Stimulated activated CD4-positive, alpha-beta T cell treated with anti-CD3 and anti-CD28 coated beads, TNF-alpha, amount 100 ng/mL, for 1 hour (primary cell): ENCODE data around the gene LRCH1.
"Not testable (repeated sequence)": the region's sequence is repeated elsewhere in the genome, so short reads cannot be mapped to it uniquely, and the experiment has no call there.

Experiments used
- DNase-seq, 3 donors: peaks; one replicate each; pipeline ENCODE4 v3.0.0-alpha.2; 2020; ENCODE audit warnings: low read depth in 3 of 3, low spot score in 1 of 3

LRCH1 gene

DNA sequence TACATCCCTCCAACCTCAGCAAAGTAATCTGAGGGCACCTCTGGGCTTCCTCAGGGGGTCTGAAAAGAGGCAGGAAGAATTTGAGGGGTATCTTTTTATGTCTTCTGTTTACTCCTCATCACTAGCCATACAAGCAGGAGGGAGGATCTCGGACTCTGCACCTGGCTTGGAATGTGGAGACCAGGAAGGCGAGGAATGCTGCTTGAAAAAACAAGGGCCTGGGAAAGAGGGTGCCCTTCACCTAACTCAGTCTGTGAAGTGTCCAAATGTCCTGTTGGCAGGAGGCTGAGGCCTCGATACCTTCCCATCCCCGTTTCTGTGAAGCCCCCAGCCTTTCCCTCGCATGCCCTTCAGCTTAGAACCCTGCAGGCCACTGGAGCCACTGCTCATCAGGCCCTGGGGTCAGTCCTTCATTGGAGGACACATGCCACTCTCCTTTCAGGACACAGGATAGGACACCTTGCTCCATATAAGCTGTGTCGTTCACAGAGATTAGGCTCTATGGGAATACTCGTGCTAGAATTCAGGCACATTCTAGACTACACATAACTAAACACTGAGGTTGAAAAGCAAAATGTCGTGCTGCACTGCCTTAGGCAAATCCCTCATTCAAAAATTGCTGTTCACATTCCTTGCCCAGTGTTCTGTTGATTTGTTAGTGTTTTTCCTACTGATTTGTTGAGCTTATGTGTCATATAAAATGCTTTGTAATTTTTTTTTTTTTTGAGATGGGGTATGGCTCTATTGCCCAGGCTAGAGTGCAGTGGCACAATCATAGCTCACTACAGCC is 194.3 kb downstream of the LRCH1 start:
- DNase-seq, result no peak

DNA sequence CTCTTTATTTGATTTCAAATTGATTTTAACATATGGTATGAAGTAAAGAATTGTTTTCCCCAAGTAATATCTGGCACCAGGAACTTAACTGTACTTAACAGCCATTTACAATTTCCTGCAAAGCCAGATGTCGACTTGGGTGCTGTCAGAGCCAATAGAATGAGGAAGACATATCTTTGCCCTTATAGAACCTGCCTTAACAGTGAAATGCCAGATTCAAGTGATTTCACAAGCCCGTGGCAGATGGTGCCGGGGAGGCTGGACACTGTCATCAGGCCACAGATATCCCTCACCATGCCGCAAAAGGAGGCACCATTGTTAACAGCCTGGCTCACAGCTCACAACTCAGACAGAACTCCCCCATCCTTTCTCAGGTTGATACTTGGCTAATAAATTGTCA is 195.3 kb downstream of the LRCH1 start:
- DNase-seq, result no peak

DNA sequence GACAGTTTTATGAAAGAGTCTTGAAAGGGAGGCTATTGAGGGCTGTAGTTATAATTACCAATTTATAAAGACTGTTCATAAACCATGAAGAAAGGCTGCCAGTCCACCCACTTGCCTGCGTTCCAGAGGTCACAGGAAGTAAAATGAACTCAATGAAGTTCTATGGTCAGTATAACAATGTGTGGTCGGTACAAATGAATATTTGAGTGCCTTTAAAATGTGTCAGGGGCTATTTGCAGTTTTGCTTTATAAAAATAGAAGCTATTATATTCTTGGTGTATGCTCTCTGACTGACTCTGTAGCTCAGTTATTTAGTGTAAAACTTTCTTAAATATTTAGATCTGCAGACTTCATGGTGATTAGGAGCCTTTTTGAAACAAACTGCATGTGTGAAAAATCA is 197.0 kb downstream of the LRCH1 start:
- no peak for DNase-seq

DNA sequence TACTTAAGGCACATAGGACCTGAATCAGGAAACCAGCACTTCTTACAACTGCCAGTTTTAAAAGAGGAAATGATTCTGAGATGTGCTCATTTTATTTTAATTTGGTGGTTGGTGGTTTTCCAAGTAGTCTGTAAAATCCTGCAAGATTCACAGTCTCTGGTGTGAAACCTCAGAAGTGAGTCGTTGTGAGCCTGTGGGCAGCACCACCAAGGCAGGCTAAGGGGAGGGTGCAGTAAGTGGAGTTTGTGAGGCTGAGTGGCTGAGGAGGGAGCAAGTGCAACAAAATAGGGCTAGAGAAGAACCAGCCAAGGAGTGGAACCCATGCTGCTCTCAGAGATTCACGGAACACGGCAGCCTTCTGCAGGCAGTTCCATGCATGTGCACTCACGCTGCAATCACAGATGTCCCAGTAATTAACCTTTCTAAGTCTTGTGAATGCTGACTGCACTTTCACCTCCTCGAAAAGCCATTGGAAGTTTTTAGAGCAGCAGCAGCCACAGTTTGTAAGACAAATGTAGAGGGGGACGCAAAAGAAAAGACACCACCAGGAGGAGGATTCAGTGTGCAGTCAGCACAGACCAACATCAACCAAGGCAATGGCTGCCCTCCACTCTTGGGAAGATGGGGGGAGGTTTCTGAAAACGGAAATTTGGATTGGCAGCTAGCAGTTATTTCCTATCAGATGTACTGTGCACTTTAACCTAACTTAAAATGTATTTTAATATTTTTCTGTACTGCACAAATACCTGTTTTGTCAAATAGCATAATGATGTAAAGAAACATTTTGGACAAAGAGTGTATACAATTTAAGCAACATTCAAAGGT is 199.1 kb downstream of the LRCH1 start:
- peak in 1 of 3 donors; percentile 4 for DNase-seq

DNA sequence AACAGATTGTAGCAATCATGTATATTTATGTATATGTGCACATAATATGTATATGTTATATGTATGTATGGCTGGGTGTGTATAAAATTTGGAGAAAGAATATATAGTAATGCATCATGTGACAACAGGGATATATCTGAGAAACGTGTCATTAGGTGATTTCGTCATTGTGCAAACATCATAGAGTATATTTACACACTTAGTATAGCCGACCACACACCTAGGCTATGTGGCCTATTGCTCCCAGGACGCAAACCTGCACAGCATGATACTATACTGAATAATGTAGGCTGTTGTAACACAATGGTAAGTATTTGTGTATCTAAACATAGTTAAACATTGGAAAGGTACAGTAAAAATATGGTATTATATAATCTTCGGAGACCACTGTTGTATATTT is 200.2 kb downstream of the LRCH1 start:
- no peak for DNase-seq

DNA sequence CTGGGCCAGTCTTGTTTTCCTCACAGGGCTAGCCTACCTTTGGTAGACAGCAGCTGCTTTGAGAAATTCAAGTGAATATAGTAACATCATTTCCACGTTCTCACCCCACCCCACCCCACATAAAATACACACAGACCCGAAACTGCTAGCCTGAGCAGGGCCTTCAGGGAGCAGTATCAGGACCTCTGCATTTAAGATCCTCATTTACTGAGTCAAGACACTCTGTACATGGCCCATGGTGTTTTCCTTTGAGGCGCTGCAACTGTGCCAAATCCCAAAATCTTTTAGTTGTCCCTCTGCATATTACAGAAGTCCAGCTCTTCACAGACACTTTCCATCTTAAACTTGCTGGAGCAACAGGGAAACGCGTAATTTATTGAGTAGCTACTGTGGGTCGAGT is 200.9 kb downstream of the LRCH1 start:
- DNase-seq, result no peak

DNA sequence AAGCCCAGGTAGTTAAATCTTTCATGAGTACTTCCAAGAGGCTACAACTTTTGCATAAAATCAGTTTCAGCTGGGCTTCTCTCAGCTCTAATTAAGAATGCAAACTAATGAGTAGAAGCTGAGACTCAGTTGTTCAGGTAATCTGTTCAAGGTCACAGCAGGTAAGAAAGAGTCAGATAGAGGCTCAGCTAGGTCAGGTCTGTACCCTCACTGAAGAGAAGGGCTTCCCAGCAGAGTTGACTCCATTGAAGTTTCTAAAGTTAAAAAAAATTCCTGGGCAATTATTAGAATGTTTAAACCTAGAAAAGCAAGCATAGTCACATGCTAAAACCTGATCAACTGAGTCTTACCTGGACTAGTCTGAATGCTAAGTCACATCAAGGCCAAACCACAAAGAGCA is 201.8 kb downstream of the LRCH1 start:
- DNase-seq, result no peak

DNA sequence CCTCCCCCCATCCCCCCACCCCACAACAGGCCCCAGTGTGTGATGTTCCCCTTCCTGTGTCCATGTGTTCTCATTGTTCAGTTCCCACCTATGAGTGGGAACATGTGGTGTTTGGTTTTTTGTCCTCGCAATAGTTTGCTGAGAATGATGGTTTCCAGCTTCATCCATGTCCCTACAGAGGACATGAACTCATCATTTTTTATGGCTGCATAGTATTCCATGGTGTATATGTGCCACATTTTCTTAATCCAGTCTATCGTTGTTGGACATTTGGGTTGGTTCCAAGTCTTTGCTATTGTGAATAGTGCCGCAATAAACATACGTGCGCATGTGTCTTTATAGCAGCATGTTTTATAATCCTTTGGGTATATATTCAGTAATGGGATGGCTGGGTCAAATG is 202.5 kb downstream of the LRCH1 start:
- DNase-seq, result not testable (repeated sequence)

DNA sequence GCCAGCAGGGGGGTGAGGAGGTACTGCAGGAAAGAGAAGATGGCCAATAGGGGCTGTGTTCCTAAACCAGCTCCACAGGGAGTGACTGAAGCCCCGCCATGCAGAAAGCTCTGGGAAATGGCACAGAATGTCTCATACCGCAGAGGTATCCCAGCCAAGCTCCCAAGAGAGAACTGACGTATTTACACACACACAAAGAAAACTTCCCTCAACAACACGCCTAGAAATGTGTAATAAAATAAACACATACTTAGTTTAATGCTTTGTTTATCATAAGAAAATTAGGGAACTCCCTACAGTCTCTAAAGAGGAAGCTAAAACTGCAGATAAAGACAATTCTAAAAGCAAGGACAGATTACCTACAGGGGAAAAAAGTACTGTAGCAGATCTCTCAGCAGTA is 204.0 kb downstream of the LRCH1 start:
- no peak for DNase-seq

DNA sequence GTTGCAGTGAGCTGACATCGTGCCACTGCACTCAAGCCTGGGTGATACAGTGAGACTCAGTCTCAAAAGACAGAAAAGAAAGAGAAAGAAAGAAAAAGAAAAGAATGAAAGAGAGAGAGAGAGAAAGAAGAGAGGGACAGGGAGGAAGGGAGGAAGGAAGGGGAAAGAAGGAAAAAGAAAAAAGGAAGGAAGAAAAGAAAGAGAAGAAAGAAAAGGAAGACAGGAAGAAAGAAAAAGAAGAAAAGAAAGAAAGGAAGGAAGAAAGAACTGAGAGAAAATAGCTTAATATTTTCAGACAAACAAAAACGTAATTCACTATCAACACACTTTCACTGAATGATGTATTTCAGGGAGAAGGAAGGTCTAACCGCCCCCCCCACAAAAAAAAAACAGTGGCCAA is 204.7 kb downstream of the LRCH1 start:
- DNase-seq, result no peak

DNA sequence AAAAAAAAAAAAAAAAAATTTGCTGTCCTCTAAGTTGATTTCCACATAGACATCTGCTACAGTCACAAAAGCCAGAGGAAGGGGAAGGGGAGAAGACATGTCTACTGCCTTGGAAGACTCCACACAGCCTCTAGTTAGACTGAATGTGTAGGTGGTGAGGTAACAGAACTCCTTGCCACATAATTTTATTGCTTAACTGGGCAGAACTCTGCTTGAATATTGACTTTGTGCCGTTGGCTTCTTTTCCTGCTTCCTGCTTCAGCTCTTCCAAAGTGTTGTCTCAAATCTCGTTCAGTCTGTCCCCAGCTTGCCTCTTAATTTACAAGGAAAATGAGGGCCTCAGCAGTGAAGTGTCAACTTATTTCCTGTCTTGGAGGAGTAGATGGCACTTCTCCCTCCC is 206.9 kb downstream of the LRCH1 start:
- no peak for DNase-seq

DNA sequence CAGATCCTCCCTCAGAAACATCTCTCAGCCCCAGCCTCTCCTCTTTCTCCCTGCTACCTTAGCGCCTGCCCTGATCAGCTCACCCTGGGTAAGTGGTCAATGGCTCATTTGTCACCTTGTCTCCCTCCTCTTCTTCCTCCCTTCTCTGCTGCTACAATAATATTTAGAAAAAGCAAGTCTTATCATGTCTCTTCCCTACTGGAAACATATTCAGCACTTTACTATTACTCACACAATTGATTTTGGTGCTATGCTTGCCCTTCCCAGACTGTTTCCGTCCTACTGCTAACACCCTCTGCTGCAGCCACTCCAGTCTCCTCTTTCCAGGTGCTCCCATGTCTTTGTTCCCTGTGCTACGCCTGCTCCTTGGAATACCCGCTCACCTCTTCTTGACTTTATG is 208.2 kb downstream of the LRCH1 start:
- no peak for DNase-seq

DNA sequence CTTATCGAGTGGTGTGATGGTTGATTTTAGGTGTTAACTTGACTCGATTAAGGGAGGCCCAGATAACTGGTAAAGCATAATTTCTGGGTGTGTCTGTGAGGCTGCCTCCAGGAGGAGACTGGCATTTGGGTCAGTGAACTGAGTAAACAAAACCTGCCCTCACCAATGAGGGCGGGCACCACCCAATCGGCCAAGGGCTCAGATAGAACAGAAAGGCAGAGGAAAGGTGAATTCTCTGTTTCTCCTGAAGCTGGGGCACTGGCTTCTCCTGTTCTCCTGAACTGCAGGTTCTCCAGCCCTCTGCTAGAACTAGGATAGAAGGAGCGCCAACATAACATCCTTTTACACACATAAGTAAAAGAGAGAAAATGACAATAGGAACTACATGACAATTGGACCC is 208.9 kb downstream of the LRCH1 start:
- DNase-seq, result no peak

DNA sequence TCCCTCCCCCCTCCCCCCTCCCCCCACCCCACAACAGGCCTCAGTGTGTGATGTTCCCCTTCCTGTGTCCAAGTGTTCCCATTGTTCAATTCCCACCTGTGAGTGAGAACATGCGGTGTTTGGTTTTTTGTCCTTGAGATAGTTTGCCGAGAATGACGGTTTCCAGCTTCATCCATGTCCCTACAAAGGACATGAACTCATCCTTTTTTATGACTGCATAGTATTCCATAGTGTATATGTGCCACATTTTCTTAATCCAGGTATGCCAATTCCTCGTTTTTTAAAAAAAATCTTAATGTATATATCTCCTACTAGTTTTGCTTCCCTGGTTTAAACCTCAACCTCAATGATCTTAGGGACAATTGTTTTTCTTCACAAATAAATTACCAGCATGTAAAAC is 217.0 kb downstream of the LRCH1 start:
- not testable (repeated sequence) for DNase-seq

DNA sequence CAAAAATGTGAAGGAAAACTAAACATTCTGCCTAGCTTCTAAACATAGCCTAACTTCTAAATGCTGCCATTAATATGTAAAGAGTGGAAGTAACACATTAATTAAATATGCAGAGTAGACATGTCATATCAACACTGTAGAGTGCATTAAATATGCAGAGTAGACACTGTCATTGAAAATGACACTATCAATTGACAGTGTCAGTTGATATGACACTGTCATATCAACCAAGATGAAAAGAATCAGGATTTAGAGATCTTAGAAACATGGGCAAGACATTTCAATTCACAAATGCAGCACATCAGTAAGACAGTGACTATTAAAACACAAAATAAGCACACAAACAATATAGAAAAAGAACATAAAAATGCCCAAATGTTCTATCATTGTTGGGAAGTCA is 218.7 kb downstream of the LRCH1 start:
- DNase-seq, result no peak

DNA sequence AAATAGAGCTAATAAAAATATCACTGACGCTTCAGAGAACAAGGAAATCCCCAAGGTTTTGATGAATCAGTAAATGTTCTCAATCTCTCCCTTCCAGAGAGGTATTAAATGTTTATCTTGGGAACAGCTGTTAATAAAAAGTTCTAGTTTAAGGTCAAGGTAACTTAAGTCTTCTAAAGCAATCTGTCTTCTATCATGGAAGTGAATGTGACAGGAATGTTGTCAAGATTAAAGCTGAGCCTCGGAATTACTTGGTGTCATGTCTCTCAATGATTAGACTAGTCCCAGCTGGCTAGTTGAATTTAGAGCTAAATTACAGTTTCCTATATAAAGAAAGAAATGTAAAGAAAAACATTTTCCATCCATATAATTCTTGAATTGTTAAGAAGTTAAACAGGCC is 220.6 kb downstream of the LRCH1 start:
- no peak for DNase-seq

DNA sequence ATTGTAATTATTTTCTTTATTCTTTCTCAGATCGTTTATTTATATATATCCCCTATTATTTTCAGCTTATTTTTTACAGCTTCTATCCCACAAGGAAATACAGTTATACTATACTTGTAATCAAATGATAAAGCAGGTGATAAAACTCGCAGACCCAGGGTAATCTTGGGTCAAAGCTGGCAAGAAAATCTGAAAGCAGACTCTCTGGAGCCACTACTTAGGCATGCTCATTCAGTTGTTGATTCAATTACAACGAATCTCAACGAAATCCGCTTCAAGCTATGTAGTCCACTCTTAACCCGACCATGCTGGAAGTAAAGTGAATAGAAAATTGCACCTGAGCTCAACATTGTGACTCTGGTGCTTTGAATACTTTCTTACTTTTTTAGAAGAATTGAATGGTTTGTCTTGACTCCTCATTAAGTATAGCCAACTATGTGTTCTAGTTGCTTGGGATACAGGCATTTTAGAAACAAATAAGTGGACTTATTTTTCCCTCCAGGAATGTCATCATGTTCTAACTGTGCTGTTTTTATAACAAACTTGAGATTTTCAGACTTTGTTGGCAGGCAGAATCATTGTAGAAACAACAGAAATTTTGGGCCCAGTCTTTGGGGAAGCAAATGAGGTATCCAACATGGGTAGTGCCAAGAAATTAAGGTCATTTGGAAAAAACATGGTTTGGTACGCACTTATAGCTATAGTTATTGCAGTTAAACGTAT is 222.6 kb downstream of the LRCH1 start:
- DNase-seq, result no peak

DNA sequence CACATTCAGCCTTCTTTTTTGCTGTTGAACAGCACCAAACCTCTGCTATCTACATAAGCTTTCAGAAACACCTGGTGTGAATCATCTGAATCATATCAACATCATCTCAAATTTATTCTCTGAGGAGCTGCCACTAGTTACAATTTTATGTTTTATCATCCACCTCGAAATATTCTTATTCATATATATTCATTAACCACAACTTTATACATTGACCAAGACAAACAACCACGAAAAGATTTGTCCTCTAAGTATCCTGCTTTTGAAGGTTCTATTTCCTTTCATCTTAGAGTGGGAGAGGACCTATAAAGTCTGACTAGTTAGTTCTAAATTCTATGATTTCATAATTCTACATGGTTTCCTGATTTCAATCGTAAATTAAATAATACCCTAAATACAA is 225.1 kb downstream of the LRCH1 start:
- no peak for DNase-seq

DNA sequence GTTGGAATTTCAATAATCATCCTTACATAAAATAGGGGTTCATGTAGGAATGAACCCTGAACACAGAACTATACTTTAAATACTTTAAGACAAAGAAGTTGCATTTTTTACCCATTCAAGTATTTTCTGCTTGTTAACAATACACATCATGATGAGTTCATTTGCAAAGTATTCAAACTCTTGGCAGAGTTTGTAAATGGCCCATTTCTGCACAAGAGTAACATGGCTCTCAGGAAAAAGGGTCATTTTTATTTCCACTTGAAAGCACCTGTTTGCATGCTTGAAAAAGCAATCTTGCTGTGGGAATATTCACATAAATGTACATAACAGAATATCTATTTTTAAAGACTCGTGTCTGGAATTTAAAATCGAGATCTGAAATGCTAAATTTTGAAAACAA is 225.9 kb downstream of the LRCH1 start:
- no peak for DNase-seq

DNA sequence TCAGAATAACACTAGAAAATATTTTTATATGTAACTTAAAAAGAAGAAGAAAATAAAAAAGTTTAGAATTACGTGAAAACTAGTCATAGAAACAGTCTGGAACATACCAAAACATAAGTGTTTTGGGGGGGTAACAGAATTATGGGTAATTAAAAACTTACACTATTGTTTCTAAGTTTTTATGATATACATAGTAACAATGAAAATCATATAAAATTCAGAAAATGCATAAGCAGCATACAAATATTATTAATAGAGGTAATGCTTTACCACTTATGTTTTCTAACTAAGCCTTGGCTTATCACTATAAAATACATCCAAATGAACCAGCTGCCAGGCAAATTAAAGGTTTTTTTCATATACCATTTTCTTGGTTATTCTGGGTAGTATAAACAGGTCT is 229.1 kb downstream of the LRCH1 start:
- DNase-seq, result no peak

DNA sequence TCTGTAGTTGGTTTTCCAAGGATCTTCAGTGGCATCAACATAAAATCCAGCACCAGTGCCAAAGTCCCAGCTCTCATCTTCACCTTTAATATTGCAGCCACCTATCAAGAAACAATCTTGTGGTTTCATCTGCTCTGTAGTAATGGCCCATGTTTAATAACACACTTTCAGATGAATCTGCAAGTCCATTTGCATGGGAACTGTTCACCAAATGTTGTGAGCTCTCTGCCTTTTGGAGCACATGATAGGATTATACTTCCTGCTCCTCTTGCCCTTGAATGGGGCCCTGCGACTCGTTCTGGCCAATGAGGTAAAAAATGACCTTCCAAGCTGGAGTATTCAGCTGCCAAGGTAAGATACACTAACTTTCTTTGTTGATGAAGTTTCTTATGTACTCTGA is 229.7 kb downstream of the LRCH1 start:
- no peak for DNase-seq

DNA sequence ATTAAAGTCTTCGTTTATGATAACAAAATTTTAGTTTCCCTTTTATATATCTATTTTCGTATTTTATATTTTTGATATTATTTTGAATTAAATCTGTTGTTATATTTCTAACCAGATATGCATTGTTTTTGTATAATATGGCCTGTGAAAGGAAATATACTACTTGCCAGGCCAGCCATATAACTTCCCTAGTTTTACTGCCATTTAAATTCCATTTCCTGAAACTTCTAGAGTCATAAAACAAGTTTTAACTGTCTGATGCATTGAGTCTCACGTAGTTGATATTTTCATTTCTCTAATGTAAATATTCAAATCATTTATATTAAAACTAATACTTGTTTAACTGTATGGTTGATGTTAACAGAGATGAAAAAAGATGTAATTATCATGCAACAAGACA is 230.5 kb downstream of the LRCH1 start:
- DNase-seq, result no peak
